SK-N-SH (cell line): ENCODE data around the gene TRIM66. TPM values are rescaled to one million over a fixed set of nuclear protein-coding genes. Genes with fewer than 3 reads are reported as not detected.

Source experiments
- CTCF ChIA-PET: fragments of 300-600, 350-600 bp; formaldehyde crosslinking; extraction: SDS; loops from one replicate; lab custom pipeline; 2021; lab: Yijun Ruan, JAX
- POLR2A ChIA-PET: fragments of 350-600 bp; sonication (Branson Sonifier 250); formaldehyde crosslinking; extraction: SDS; loops from one replicate; lab custom pipeline; 2020; ENCODE audit warnings: antibody characterized with exemption, inconsistent platforms; lab: Yijun Ruan, JAX
- DNase-seq: peaks from one replicate; pipeline ENCODE4 v3.0.0; 2012
- H2AFZ ChIP-seq: fragments of 200-600 bp; sonication (generic); 2 replicates; pipeline ENCODE4 v1.8.1; 2016; ENCODE audit warnings: antibody characterized with exemption, mild to moderate bottlenecking, low read depth
- H3F3A ChIP-seq: fragments of 200-600 bp; sonication (generic); replicated peaks from 2 replicates; pipeline ENCODE3; 2016; ENCODE audit warnings: antibody characterized with exemption, mild to moderate bottlenecking; ENCODE audit not compliant: insufficient read depth
- H3K27ac ChIP-seq, 2 experiments: fragments of 200-500 bp in 1 of 2; fragments of 200-600 bp in 1 of 2; sonication (Bioruptor generic) in 1 of 2; sonication (generic), shearing (Covaris generic) in 1 of 2; 2 replicates each; pipeline versions ENCODE4 v1.5.1 to v1.6.1; 2014 to 2016; ENCODE audit warnings: low read depth in 2 of 2, inconsistent platforms in 1 of 2, low read length in 1 of 2, mild to moderate bottlenecking in 1 of 2, mixed read lengths in 1 of 2
- H3K27me3 ChIP-seq: fragments of 200-600 bp; sonication (generic), shearing (Covaris generic); 2 replicates; pipeline ENCODE4 v1.6.1; 2016; ENCODE audit warnings: mixed run types; ENCODE audit not compliant: insufficient read depth
- H3K36me3 ChIP-seq, 2 experiments: fragments of 200-500 bp in 1 of 2; fragments of 200-600 bp in 1 of 2; sonication (Bioruptor generic) in 1 of 2; sonication (generic) in 1 of 2; replicated peaks in 1 of 2; 2 replicates each; pipeline versions ENCODE3 to v1.5.1; 2014 to 2016; ENCODE audit warnings: low read length in 1 of 2, mild to moderate bottlenecking in 1 of 2; ENCODE audit not compliant: insufficient read depth in 2 of 2, control insufficient read depth in 1 of 2
- H3K4me1 ChIP-seq, 2 experiments: fragments of 200-500 bp in 1 of 2; fragments of 200-600 bp in 1 of 2; sonication (Bioruptor generic) in 1 of 2; sonication (generic), shearing (Covaris generic) in 1 of 2; 2 replicates each; pipeline versions ENCODE4 v1.5.1 to v1.6.1; 2014 to 2016; ENCODE audit warnings: low read depth in 1 of 2, low read length in 1 of 2, mixed run types in 1 of 2; ENCODE audit not compliant: insufficient read depth in 2 of 2, control insufficient read depth in 1 of 2
- H3K4me2 ChIP-seq: fragments of 200-600 bp; sonication (generic), shearing (Covaris generic); 2 replicates; pipeline ENCODE4 v1.6.1; 2017; ENCODE audit warnings: mixed run types
- H3K4me3 ChIP-seq, 2 experiments: fragments of 200-500 bp in 1 of 2; fragments of 200-600 bp in 1 of 2; sonication (Bioruptor generic) in 1 of 2; sonication (generic), shearing (Covaris generic) in 1 of 2; 2 replicates each; pipeline versions ENCODE4 v1.5.1 to v1.8.1; 2014 to 2016; ENCODE audit warnings: low read depth in 2 of 2, inconsistent platforms in 1 of 2, low read length in 1 of 2, mild to moderate bottlenecking in 1 of 2, mixed read lengths in 1 of 2, moderate library complexity in 1 of 2
- H3K79me2 ChIP-seq: fragments of 200-600 bp; sonication (generic); 2 replicates; pipeline ENCODE4 v1.8.1; 2017; ENCODE audit warnings: mild to moderate bottlenecking; ENCODE audit not compliant: insufficient read depth
- H3K9ac ChIP-seq: fragments of 200-600 bp; sonication (generic); 2 replicates; pipeline ENCODE4 v1.6.1; 2017; ENCODE audit warnings: mixed run types
- H3K9me2 ChIP-seq: fragments of 200-600 bp; sonication (generic); 2 replicates; pipeline ENCODE4 v1.6.1; 2017; ENCODE audit warnings: mixed run types
- H3K9me3 ChIP-seq: fragments of 200-600 bp; sonication (generic); 2 replicates; pipeline ENCODE4 v1.6.1; 2017; ENCODE audit warnings: mixed run types, mild to moderate bottlenecking, moderate library complexity
- H4K20me1 ChIP-seq: fragments of 200-600 bp; sonication (generic); 2 replicates; pipeline ENCODE4 v1.6.1; 2017; ENCODE audit warnings: mild to moderate bottlenecking, mixed run types; ENCODE audit not compliant: insufficient read depth
- CHD2 ChIP-seq: fragments of 150-350 bp; IDR thresholded peaks from 2 replicates; pipeline ENCODE4 v1.6.1; 2018; ENCODE audit warnings: low read length; ENCODE audit not compliant: partially characterized antibody
- ELF1 ChIP-seq: IDR thresholded peaks from 2 replicates; pipeline ENCODE4 v1.4.0; 2012
- EP300 ChIP-seq, 2 experiments: IDR thresholded peaks; 2 replicates each; pipeline versions ENCODE4 v1.4.0 to v1.6.1; 2012; ENCODE audit warnings: borderline replicate concordance in 1 of 2, low read depth in 1 of 2, low read length in 1 of 2
- EZH2phosphoT487 ChIP-seq: fragments of 200-600 bp; sonication (generic); IDR thresholded peaks from 2 replicates; pipeline ENCODE4 v1.6.1; 2017; ENCODE audit warnings: low read depth, mixed run types, mild to moderate bottlenecking, antibody characterized with exemption, moderate library complexity, borderline replicate concordance
- FOXM1 ChIP-seq: IDR thresholded peaks from 2 replicates; pipeline ENCODE4 v1.4.0; 2012; ENCODE audit warnings: low read depth, mild to moderate bottlenecking
- GATA2 ChIP-seq: sonication (generic); formaldehyde crosslinking; IDR thresholded peaks from 2 replicates; pipeline ENCODE4 v1.5.0; 2020; ENCODE audit warnings: mild to moderate bottlenecking, missing genetic modification reagents
- MEF2A ChIP-seq: IDR thresholded peaks from 2 replicates; pipeline ENCODE4 v1.4.0; 2012; ENCODE audit warnings: low read depth, borderline replicate concordance
- MXI1 ChIP-seq: IDR thresholded peaks from 2 replicates; pipeline ENCODE4 v1.6.1; 2012; ENCODE audit warnings: mild to moderate bottlenecking, low read depth, low read length, improper control_type of control experiment
- NFIC ChIP-seq: IDR thresholded peaks from 2 replicates; pipeline ENCODE4 v1.4.0; 2012; ENCODE audit warnings: borderline replicate concordance
- POLR2AphosphoS5 ChIP-seq: IDR thresholded peaks from 2 replicates; pipeline ENCODE4 v1.6.1; 2012; ENCODE audit warnings: low read depth, low read length
- RCOR1 ChIP-seq: fragments of 150-350 bp; IDR thresholded peaks from 2 replicates; pipeline ENCODE4 v1.6.1; 2017; ENCODE audit warnings: antibody characterized with exemption, low read length
- RFX5 ChIP-seq: IDR thresholded peaks from 2 replicates; pipeline ENCODE4 v1.6.1; 2012; ENCODE audit warnings: mild to moderate bottlenecking, improper control_type of control experiment, low read length
- TAF1 ChIP-seq: IDR thresholded peaks from 2 replicates; pipeline ENCODE4 v1.6.1; 2012; ENCODE audit warnings: low read depth, mild to moderate bottlenecking, low read length, moderate library complexity, borderline replicate concordance
- TCF12 ChIP-seq: IDR thresholded peaks from 2 replicates; pipeline ENCODE4 v1.4.0; 2012
- YY1 ChIP-seq: IDR thresholded peaks from 2 replicates; pipeline ENCODE4 v1.4.0; 2012; ENCODE audit warnings: low read depth, mild to moderate bottlenecking
- WGBS: methylation state at CpG from one replicate; pipeline ENCODE4 v1.1.6; 2017; ENCODE audit warnings: low lambda C conversion rate; 5-methylcytosine and 5-hydroxymethylcytosine counted together
- polyA plus RNA-seq, 3 experiments: library from polyadenylated mRNA; depleted of rRNA; stranded (reverse); fragments of >200 nt; gene quantifications; 2 replicates each; pipeline ENCODE4 v1.2.3, GENCODE V29; 2012
- TF ChIP-seq, protein P1 (sequence below): IDR thresholded peaks from 2 replicates; pipeline ENCODE4 v1.6.1; 2012; ENCODE audit warnings: mild to moderate bottlenecking, low read depth, low read length, moderate library complexity
- TF ChIP-seq, protein P2 (sequence below): IDR thresholded peaks from 2 replicates; pipeline ENCODE4 v1.4.0; 2012; ENCODE audit warnings: low read depth, borderline replicate concordance
- TF ChIP-seq, protein P3 (sequence below): fragments of 200-600 bp; sonication (generic); IDR thresholded peaks from 2 replicates; pipeline ENCODE4 v1.6.1; 2017; ENCODE audit warnings: antibody characterized with exemption, mild to moderate bottlenecking, moderate library complexity
- TF ChIP-seq, protein P4 (sequence below): fragments of 150-350 bp; IDR thresholded peaks from 2 replicates; pipeline ENCODE4 v1.6.1; 2017; ENCODE audit warnings: antibody characterized with exemption, low read length, low read depth, borderline replicate concordance
- TF ChIP-seq, protein P5 (sequence below): IDR thresholded peaks from 2 replicates; pipeline ENCODE4 v1.4.0; 2012; ENCODE audit warnings: low read depth
- TF ChIP-seq, protein P6 (sequence below): IDR thresholded peaks from 2 replicates; pipeline ENCODE4 v1.4.0; 2012; ENCODE audit warnings: low read depth, borderline replicate concordance

Gene TRIM66
- polyA plus RNA-seq, 1 of the 3 experiments (the other 2 are of a cell fraction), result 6.4 TPM

DNA sequence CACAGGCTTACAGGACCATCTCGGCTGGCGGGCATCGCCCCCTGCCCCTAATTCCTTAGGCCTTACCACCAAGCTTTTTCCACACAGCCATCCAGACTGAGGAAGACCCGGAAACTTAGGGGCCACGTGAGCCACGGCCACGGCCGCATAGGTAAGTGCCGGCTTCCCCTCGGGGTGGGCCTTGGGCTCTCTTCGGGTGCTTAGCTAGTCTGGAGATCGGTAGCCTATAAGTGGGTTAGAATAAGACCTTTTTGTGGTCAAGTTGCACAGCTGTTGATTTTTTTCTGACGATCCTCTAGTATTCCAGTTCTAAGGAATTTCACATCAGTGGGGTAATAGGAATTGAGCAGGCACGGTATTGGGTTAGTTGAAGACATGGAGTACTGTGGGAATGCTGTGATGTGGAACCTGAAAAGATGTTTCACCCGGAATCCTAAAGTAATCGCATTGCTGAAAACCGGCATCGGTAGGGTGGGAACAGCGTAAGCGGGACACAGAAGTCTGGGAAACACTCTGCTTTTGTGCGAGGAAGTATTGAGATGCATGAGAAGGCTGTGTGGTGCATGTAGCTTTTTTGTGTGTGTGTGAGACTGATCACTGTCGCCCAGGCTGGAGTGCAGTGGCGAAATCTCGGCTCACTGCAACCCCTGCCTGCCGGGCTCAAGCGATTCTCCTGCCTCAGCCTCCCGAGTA, 796 bp upstream of the TRIM66 start:
- Histone ChIP-seq H3K4me3 (peak overlapping the region; percentile 95 to 99), H3K79me2 (peaks cover 51% of the 10 kb centered on the region), H3F3A (peaks cover 45% of the 10 kb centered on the region), H3K36me3 (peaks cover 51 to 53% of the 10 kb centered on the region in 2 experiments), H4K20me1 (peaks cover 15% of the 10 kb centered on the region), H3K9me2 (no peaks in the 10 kb centered on the region), H3K4me2 (peak overlapping the region; percentile 89), H3K9me3 (no peaks in the 10 kb centered on the region), H3K9ac (peak overlapping the region; percentile 100), H3K4me1 (peaks cover 18 to 27% of the 10 kb centered on the region in 2 experiments; a peak in 3 of 4 replicates), H3K27me3 (no peaks in the 10 kb centered on the region), H3K27ac (peak overlapping the region; percentile 90 to 95), H2AFZ (no peak overlapping the region)
- under 1% methylated on average over 24 of the region's 27 CpGs for WGBS
- DNase-seq, result no peak
- CTCF ChIA-PET, result interaction anchor here (1.3 kb wide), 1 partner anchor 122 kb away, joined by 3 read pairs; no protein-coding TSS in a partner anchor
- POLR2A ChIA-PET, result interaction anchor here (0.6 to 2.6 kb wide), 7 partner anchors 9 to 455 kb away, joined by 3 to 11 read pairs (median 4); a partner anchor contains a TSS
- no peak for TF ChIP-seq EZH2phosphoT487
- no peak for TF ChIP-seq FOXM1
- TF ChIP-seq POLR2AphosphoS5, result 0 out of 2 replicates have a peak, but pooled peaks have one; percentile 6
- no peak for TF ChIP-seq TAF1
- TF ChIP-seq, protein P1, sequence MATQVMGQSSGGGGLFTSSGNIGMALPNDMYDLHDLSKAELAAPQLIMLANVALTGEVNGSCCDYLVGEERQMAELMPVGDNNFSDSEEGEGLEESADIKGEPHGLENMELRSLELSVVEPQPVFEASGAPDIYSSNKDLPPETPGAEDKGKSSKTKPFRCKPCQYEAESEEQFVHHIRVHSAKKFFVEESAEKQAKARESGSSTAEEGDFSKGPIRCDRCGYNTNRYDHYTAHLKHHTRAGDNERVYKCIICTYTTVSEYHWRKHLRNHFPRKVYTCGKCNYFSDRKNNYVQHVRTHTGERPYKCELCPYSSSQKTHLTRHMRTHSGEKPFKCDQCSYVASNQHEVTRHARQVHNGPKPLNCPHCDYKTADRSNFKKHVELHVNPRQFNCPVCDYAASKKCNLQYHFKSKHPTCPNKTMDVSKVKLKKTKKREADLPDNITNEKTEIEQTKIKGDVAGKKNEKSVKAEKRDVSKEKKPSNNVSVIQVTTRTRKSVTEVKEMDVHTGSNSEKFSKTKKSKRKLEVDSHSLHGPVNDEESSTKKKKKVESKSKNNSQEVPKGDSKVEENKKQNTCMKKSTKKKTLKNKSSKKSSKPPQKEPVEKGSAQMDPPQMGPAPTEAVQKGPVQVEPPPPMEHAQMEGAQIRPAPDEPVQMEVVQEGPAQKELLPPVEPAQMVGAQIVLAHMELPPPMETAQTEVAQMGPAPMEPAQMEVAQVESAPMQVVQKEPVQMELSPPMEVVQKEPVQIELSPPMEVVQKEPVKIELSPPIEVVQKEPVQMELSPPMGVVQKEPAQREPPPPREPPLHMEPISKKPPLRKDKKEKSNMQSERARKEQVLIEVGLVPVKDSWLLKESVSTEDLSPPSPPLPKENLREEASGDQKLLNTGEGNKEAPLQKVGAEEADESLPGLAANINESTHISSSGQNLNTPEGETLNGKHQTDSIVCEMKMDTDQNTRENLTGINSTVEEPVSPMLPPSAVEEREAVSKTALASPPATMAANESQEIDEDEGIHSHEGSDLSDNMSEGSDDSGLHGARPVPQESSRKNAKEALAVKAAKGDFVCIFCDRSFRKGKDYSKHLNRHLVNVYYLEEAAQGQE, result no peak
- TF ChIP-seq, protein P2, sequence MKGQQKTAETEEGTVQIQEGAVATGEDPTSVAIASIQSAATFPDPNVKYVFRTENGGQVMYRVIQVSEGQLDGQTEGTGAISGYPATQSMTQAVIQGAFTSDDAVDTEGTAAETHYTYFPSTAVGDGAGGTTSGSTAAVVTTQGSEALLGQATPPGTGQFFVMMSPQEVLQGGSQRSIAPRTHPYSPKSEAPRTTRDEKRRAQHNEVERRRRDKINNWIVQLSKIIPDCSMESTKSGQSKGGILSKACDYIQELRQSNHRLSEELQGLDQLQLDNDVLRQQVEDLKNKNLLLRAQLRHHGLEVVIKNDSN, result 0 out of 2 replicates have a peak, but pooled peaks have one; percentile 9
- TF ChIP-seq YY1, result no peak
- peak; percentile 44; the same call in 1 of the 2 replicates for TF ChIP-seq MXI1
- TF ChIP-seq ELF1, result no peak
- TF ChIP-seq, protein P3, sequence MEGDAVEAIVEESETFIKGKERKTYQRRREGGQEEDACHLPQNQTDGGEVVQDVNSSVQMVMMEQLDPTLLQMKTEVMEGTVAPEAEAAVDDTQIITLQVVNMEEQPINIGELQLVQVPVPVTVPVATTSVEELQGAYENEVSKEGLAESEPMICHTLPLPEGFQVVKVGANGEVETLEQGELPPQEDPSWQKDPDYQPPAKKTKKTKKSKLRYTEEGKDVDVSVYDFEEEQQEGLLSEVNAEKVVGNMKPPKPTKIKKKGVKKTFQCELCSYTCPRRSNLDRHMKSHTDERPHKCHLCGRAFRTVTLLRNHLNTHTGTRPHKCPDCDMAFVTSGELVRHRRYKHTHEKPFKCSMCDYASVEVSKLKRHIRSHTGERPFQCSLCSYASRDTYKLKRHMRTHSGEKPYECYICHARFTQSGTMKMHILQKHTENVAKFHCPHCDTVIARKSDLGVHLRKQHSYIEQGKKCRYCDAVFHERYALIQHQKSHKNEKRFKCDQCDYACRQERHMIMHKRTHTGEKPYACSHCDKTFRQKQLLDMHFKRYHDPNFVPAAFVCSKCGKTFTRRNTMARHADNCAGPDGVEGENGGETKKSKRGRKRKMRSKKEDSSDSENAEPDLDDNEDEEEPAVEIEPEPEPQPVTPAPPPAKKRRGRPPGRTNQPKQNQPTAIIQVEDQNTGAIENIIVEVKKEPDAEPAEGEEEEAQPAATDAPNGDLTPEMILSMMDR, result no peak
- TF ChIP-seq EP300 (IDR thresholded peaks at IDR 0.05; ENCODE audit: borderline replicate concordance in 1 of 2, low read depth in 1 of 2, low read length in 1 of 2), result no peak
- TF ChIP-seq, protein P4, sequence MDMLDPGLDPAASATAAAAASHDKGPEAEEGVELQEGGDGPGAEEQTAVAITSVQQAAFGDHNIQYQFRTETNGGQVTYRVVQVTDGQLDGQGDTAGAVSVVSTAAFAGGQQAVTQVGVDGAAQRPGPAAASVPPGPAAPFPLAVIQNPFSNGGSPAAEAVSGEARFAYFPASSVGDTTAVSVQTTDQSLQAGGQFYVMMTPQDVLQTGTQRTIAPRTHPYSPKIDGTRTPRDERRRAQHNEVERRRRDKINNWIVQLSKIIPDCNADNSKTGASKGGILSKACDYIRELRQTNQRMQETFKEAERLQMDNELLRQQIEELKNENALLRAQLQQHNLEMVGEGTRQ, result no peak
- no peak for TF ChIP-seq TCF12
- no peak for TF ChIP-seq NFIC
- TF ChIP-seq GATA2 (CRISPR knock-in tag), result no peak
- TF ChIP-seq, protein P5, sequence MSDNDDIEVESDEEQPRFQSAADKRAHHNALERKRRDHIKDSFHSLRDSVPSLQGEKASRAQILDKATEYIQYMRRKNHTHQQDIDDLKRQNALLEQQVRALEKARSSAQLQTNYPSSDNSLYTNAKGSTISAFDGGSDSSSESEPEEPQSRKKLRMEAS, result no peak
- TF ChIP-seq CHD2, result no peak
- no peak for TF ChIP-seq MEF2A
- no peak for TF ChIP-seq RFX5
- TF ChIP-seq RCOR1, result no peak
- TF ChIP-seq, protein P6, sequence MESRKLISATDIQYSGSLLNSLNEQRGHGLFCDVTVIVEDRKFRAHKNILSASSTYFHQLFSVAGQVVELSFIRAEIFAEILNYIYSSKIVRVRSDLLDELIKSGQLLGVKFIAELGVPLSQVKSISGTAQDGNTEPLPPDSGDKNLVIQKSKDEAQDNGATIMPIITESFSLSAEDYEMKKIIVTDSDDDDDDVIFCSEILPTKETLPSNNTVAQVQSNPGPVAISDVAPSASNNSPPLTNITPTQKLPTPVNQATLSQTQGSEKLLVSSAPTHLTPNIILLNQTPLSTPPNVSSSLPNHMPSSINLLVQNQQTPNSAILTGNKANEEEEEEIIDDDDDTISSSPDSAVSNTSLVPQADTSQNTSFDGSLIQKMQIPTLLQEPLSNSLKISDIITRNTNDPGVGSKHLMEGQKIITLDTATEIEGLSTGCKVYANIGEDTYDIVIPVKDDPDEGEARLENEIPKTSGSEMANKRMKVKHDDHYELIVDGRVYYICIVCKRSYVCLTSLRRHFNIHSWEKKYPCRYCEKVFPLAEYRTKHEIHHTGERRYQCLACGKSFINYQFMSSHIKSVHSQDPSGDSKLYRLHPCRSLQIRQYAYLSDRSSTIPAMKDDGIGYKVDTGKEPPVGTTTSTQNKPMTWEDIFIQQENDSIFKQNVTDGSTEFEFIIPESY, result no peak
